PC-9 (cell line): ENCODE results near the gene PHF19. TPM values are rescaled to one million over a fixed set of nuclear protein-coding genes. Genes with fewer than 3 reads are reported as not detected.

Experiments used
- BruUV-seq: library from RNA; stranded (reverse); fragments of 400-500 nt; replicated peaks from 2 replicates; lab custom pipeline; 2021; lab: Mats Ljungman, UMichigan
- CTCF ChIA-PET: fragments of 300-600 bp; sonication (Branson Sonifier 250); formaldehyde crosslinking; loops from one replicate; lab custom pipeline; 2022; ENCODE audit warnings: antibody characterized with exemption; lab: Charles Lee
- POLR2A ChIA-PET: fragments of 300-600 bp; sonication (Branson Sonifier 250); formaldehyde crosslinking; loops from one replicate; lab custom pipeline; 2022; ENCODE audit warnings: antibody characterized with exemption; ENCODE audit not compliant: unreplicated experiment; lab: Charles Lee
- DNase-seq, 2 experiments: peaks; one replicate each; pipeline versions ENCODE4 v3.0.0 to v3.0.0-alpha.2; 2015 to 2022; ENCODE audit warnings: mixed read lengths in 1 of 2
- H2AFZ ChIP-seq: fragments of 200-600 bp; sonication (generic); 2 replicates; pipeline ENCODE4 v1.8.1; 2017; ENCODE audit warnings: antibody characterized with exemption
- H3F3A ChIP-seq: fragments of 200-600 bp; sonication (generic); 2 replicates; pipeline ENCODE4 v1.8.1; 2017; ENCODE audit warnings: antibody characterized with exemption, mild to moderate bottlenecking, low read depth; ENCODE audit not compliant: insufficient read depth
- H3K27ac ChIP-seq: fragments of 200-600 bp; sonication (generic); 2 replicates; pipeline ENCODE4 v1.6.1; 2016; ENCODE audit warnings: mixed run types
- H3K27me3 ChIP-seq: fragments of 200-600 bp; sonication (generic); 2 replicates; pipeline ENCODE4 v1.6.1; 2016; ENCODE audit warnings: low read depth, mixed run types; ENCODE audit not compliant: insufficient read depth
- H3K36me3 ChIP-seq: fragments of 200-600 bp; sonication (generic); 2 replicates; pipeline ENCODE4 v1.6.1; 2016; ENCODE audit warnings: low read depth, mixed run types
- H3K4me1 ChIP-seq: fragments of 200-600 bp; sonication (generic); replicated peaks from 2 replicates; pipeline ENCODE4 v1.6.1; 2016; ENCODE audit warnings: mixed run types; ENCODE audit not compliant: insufficient read depth
- H3K4me2 ChIP-seq: fragments of 200-600 bp; sonication (generic); 2 replicates; pipeline ENCODE4 v1.6.1; 2017; ENCODE audit warnings: mixed run types
- H3K4me3 ChIP-seq: fragments of 200-600 bp; sonication (generic); 2 replicates; pipeline ENCODE4 v1.6.1; 2016; ENCODE audit warnings: mixed run types
- H3K79me2 ChIP-seq: fragments of 200-600 bp; sonication (generic); 2 replicates; pipeline ENCODE4 v1.6.1; 2017; ENCODE audit warnings: low read depth, mixed run types
- H3K9me2 ChIP-seq: fragments of 200-600 bp; sonication (generic); 2 replicates; pipeline ENCODE4 v1.8.1; 2017; ENCODE audit warnings: mild to moderate bottlenecking; ENCODE audit not compliant: insufficient read depth
- H3K9me3 ChIP-seq: fragments of 200-600 bp; sonication (generic); 2 replicates; pipeline ENCODE4 v1.8.1; 2016; ENCODE audit warnings: low read depth; ENCODE audit not compliant: insufficient read depth
- H4K20me1 ChIP-seq: fragments of 200-600 bp; sonication (generic); 2 replicates; pipeline ENCODE4 v1.8.1; 2017; ENCODE audit not compliant: insufficient read depth
- CTCF ChIP-seq: fragments of 200-600 bp; sonication (generic); conservative IDR thresholded peaks from 2 replicates; pipeline ENCODE4 v1.6.1; 2017; ENCODE audit warnings: mixed run types, antibody characterized with exemption, mild to moderate bottlenecking, moderate library complexity
- EZH2 ChIP-seq: fragments of 200-600 bp; sonication (generic); IDR thresholded peaks from 2 replicates; pipeline ENCODE4 v1.8.0; 2017; ENCODE audit warnings: antibody characterized with exemption, low read depth
- intact Hi-C: fragments of 100-400 bp; cut with micrococcal nuclease; formaldehyde crosslinking; loops from one replicate; pipeline ENCODE4 v1.10.0; 2022; ENCODE audit not compliant: unreplicated experiment
- total RNA-seq: library from RNA; stranded (reverse); gene quantifications from 2 replicates; pipeline ENCODE4 v1.2.3, GENCODE V29; 2021

PHF19 gene
- total RNA-seq, 1 experiment from 2014 or later = 72.9 TPM

GRCh38 chr9:120895951-120896350 lies 19.0 kb upstream of the PHF19 start:
- H3K4me1 ChIP-seq = peaks cover 10% of the 10 kb centered on the region
- no peak overlapping the region for H3K4me2 ChIP-seq
- intact Hi-C loops = no loop called here
- no peaks in the 10 kb centered on the region for H3K9me3 ChIP-seq
- no peaks in the 10 kb centered on the region for H3K27me3 ChIP-seq
- TF ChIP-seq CTCF (no peak), EZH2 (no peak)
- no peaks in the 10 kb centered on the region for H3K36me3 ChIP-seq
- H2AFZ ChIP-seq = no peak overlapping the region
- CTCF ChIA-PET = no interaction called here
- no peaks in the 10 kb centered on the region for H3K79me2 ChIP-seq
- POLR2A ChIA-PET = no interaction called here
- no peak overlapping the region for H3K4me3 ChIP-seq
- no peak overlapping the region for H3K27ac ChIP-seq
- H3K9me2 ChIP-seq = no peaks in the 10 kb centered on the region
- peaks cover 20% of the 10 kb centered on the region; the same call in 1 of the 2 replicates for H3F3A ChIP-seq
- no peak for DNase-seq
- H4K20me1 ChIP-seq = no peaks in the 10 kb centered on the region
- BruUV-seq = no TSS peak

GRCh38 chr9:120894321-120895148 lies 17.5 kb upstream of the PHF19 start:
- H3K27ac ChIP-seq = no peak overlapping the region
- BruUV-seq = no TSS peak
- no peak for DNase-seq
- peaks cover 10% of the 10 kb centered on the region for H3K4me1 ChIP-seq
- H3K4me3 ChIP-seq = no peak overlapping the region
- no peaks in the 10 kb centered on the region for H3K27me3 ChIP-seq
- intact Hi-C loops = no loop called here
- no peak overlapping the region for H2AFZ ChIP-seq
- ChIA-PET POLR2A (no interaction called here), CTCF (no interaction called here)
- H3K36me3 ChIP-seq = no peaks in the 10 kb centered on the region
- no peaks in the 10 kb centered on the region for H4K20me1 ChIP-seq
- H3K9me2 ChIP-seq = no peaks in the 10 kb centered on the region
- H3K4me2 ChIP-seq = no peak overlapping the region
- no peaks in the 10 kb centered on the region for H3K79me2 ChIP-seq
- no peak for TF ChIP-seq CTCF
- no peak for TF ChIP-seq EZH2
- H3K9me3 ChIP-seq = no peaks in the 10 kb centered on the region
- H3F3A ChIP-seq = peaks cover 20% of the 10 kb centered on the region; the same call in 1 of the 2 replicates

GRCh38 chr9:120893611-120894307 lies 16.8 kb upstream of the PHF19 start:
- H3K36me3 ChIP-seq = no peaks in the 10 kb centered on the region
- CTCF ChIA-PET = no interaction called here

More at GRCh38 chr9:120893611-120894307, 16.8 kb upstream of the PHF19 start:
- H3K4me2 ChIP-seq = no peak overlapping the region
- H2AFZ ChIP-seq = no peak overlapping the region
- H3K79me2 ChIP-seq = no peaks in the 10 kb centered on the region
- TF ChIP-seq EZH2 = no peak
- peaks cover 10% of the 10 kb centered on the region for H3K4me1 ChIP-seq
- no peaks in the 10 kb centered on the region for H3K9me3 ChIP-seq
- DNase-seq = no peak
- no peak overlapping the region for H3K27ac ChIP-seq
- intact Hi-C loops = no loop called here
- POLR2A ChIA-PET = no interaction called here
- H3K9me2 ChIP-seq = no peaks in the 10 kb centered on the region
- no TSS peak for BruUV-seq
- no peaks in the 10 kb centered on the region for H3K27me3 ChIP-seq
- H3F3A ChIP-seq = peaks cover 20% of the 10 kb centered on the region; the same call in 1 of the 2 replicates
- H3K4me3 ChIP-seq = no peak overlapping the region
- H4K20me1 ChIP-seq = no peaks in the 10 kb centered on the region
